Stimulated activated CD4-positive, alpha-beta T cell treated with anti-CD3 and anti-CD28 coated beads, TNF-alpha, amount 100 ng/mL, for 24 hours (primary cell): ENCODE measurements around the gene ASXL1.
"Not testable (repeated sequence)": the region's sequence is repeated elsewhere in the genome, so short reads cannot be mapped to it uniquely, and the experiment has no call there.

Source experiments
- DNase-seq, 3 experiments: peaks; one replicate each; pipeline ENCODE4 v3.0.0-alpha.2; 2020; ENCODE audit warnings: low read depth in 3 of 3

The ASXL1 gene

GRCh38 chr20:32336918-32337347 lies 21.2 kb upstream of the ASXL1 start:
- no peak for DNase-seq

GRCh38 chr20:32337937-32338661 lies 20.0 kb upstream of the ASXL1 start:
- no peak for DNase-seq

- no peak for DNase-seq
Observed at GRCh38 chr20:32338665-32339064, 19.5 kb upstream of the ASXL1 start.

GRCh38 chr20:32339116-32339515 lies 19.0 kb upstream of the ASXL1 start:
- DNase-seq: no peak

GRCh38 chr20:32341053-32341452 lies 17.1 kb upstream of the ASXL1 start:
- not testable (repeated sequence) for DNase-seq

- DNase-seq: no peak
Observed at GRCh38 chr20:32343439-32343838, 14.7 kb upstream of the ASXL1 start.

- DNase-seq: no peak
Observed at GRCh38 chr20:32344835-32345506, 13.2 kb upstream of the ASXL1 start.

GRCh38 chr20:32348207-32348606 lies 9.9 kb upstream of the ASXL1 start:
- no peak for DNase-seq

- DNase-seq: no peak
Observed at GRCh38 chr20:32350421-32350820, 7.7 kb upstream of the ASXL1 start.

- DNase-seq: no peak
Observed at GRCh38 chr20:32352121-32352720, 5.9 kb upstream of the ASXL1 start.

- no peak for DNase-seq
Observed at GRCh38 chr20:32353848-32354496, 4.2 kb upstream of the ASXL1 start.

- no peak for DNase-seq
Observed at GRCh38 chr20:32354592-32355416, 3.3 kb upstream of the ASXL1 start.

- no peak for DNase-seq
Observed at GRCh38 chr20:32355417-32355841, 2.7 kb upstream of the ASXL1 start.

- not testable (repeated sequence) for DNase-seq
Observed at GRCh38 chr20:32355907-32356621, 2.1 kb upstream of the ASXL1 start.

GRCh38 chr20:32356622-32357374 lies 1.3 kb upstream of the ASXL1 start:
- no peak for DNase-seq

GRCh38 chr20:32357375-32357868 lies 709 bp upstream of the ASXL1 start:
- no peak for DNase-seq

GRCh38 chr20:32358632-32358882 lies 426 bp downstream of the ASXL1 start:
- no peak for DNase-seq

GRCh38 chr20:32358883-32359632 lies 927 bp downstream of the ASXL1 start:
- peak; percentile 59 to 77 (median 65) for DNase-seq

GRCh38 chr20:32359633-32360332 lies 1.7 kb downstream of the ASXL1 start:
- DNase-seq: no peak
